NCI-H1436 treated with DMSO at 0.1 percent for 48 hours (cell line): ENCODE data around the gene SMPD1.
"Not testable (repeated sequence)": the region's sequence is repeated elsewhere in the genome, so short reads cannot be mapped to it uniquely, and the experiment has no call there.

Experiments used
- DNase-seq: peaks from one replicate; lab custom pipeline; 2025; lab: John Stamatoyannopoulos, UW

Gene SMPD1

DNA sequence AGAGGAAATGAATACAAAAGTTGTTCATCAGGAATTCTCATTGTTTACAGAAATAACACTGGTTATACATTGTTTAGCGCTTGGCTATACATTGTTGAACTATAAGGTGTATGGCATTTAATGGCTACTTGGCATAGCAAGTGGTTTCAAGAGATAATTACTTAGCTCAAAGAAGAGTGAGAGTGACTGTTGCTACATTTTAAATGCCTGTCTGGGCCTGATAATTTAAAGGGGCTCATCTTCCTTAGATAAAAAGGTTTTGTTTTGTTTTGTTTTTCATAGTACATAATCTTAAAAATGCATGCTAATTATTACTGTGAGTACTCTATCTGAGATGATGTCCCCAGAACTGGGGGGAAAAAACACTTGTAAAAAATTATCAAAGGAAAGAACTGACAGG is 1.5 kb upstream of the SMPD1 start:
- DNase-seq: no peak

DNA sequence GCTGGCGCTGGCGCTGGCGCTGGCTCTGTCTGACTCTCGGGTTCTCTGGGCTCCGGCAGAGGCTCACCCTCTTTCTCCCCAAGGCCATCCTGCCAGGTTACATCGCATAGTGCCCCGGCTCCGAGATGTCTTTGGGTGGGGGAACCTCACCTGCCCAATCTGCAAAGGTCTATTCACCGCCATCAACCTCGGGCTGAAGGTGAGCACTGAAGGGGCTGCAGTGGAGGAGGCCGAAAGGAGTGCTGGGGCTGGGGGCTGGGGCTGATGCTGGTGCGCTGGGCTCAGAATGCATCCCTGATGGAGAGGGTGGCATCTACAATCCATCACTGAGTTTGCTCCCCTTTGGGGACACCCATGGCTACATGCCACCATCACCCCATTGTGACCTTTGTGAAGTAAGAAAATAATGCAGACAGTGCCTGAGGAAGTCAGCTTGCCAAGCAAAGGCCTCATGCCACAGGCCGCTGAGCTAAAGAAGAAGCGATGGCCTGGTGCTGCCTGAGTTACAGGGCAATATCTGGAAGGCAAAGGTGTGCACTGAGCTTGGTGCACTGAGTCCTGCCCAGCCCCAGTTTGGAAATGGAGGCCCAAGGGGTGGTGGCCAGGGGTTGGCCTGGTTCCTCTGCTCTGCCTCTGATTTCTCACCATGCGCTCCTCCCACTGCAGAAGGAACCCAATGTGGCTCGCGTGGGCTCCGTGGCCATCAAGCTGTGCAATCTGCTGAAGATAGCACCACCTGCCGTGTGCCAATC is 620 bp downstream of the SMPD1 start:
- DNase-seq: no peak

DNA sequence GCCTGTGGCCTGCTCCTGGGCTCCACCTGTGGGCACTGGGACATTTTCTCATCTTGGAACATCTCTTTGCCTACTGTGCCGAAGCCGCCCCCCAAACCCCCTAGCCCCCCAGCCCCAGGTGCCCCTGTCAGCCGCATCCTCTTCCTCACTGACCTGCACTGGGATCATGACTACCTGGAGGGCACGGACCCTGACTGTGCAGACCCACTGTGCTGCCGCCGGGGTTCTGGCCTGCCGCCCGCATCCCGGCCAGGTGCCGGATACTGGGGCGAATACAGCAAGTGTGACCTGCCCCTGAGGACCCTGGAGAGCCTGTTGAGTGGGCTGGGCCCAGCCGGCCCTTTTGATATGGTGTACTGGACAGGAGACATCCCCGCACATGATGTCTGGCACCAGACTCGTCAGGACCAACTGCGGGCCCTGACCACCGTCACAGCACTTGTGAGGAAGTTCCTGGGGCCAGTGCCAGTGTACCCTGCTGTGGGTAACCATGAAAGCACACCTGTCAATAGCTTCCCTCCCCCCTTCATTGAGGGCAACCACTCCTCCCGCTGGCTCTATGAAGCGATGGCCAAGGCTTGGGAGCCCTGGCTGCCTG is 1.4 kb downstream of the SMPD1 start:
- no peak for DNase-seq

DNA sequence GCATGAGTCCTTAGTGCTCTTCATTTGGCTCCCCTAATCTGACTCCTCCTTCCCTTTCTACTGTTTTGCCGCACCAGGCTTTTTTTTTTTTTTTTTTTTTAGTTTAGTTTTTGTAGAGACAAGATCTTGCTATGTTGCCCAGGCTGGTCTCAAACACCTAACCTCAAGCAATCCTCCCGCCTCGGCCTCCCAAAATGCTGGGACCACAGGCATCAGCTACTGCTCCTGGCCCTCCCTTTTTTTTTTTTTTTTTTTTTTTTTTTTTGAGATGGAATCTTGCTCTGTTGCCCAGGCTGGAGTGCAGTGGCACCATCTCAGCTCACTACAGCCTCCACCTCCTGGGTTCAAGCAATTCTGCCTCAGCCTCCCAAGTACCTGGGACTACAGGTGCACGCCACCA is 2.0 kb downstream of the SMPD1 start:
- not testable (repeated sequence) for DNase-seq

DNA sequence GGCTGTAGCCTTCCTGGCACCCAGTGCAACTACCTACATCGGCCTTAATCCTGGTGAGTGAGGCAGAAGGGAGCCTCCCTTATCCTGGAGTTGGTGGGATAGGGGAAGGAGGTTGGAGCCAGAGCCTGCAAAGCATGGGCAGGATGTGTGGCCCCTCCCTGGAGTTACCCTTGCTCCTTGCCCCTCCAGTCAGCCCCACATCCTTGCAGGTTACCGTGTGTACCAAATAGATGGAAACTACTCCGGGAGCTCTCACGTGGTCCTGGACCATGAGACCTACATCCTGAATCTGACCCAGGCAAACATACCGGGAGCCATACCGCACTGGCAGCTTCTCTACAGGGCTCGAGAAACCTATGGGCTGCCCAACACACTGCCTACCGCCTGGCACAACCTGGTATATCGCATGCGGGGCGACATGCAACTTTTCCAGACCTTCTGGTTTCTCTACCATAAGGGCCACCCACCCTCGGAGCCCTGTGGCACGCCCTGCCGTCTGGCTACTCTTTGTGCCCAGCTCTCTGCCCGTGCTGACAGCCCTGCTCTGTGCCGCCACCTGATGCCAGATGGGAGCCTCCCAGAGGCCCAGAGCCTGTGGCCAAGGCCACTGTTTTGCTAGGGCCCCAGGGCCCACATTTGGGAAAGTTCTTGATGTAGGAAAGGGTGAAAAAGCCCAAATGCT is 3.9 kb downstream of the SMPD1 start:
- no peak for DNase-seq

DNA sequence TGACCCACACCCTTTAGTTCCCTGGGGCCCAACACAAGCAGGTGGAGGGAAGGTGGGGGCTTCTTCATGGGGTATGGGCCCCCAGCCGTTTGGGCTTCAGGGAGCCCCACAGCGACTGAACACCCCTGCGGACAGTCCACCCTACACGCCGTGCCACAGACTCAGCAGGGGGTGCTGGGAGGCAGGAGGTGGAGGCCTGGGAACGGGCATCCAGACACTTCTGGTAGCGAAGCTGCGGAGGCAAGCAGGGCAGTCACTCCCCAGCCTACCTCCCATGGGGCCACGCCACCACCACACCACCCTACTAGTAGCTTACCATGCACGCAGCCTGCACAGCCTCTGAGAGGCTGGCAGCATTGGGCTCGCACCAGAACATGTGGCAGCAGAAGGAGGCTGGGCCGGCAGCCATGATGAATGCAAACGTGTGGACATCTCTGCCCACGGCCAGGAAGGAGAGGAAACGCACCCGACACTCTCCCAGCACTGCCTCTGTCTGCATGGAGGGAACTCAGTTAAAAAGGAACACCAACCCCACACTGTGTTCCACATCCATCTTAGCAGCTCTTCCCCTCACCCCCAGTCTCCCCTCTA is 5.3 kb downstream of the SMPD1 start:
- no peak for DNase-seq

DNA sequence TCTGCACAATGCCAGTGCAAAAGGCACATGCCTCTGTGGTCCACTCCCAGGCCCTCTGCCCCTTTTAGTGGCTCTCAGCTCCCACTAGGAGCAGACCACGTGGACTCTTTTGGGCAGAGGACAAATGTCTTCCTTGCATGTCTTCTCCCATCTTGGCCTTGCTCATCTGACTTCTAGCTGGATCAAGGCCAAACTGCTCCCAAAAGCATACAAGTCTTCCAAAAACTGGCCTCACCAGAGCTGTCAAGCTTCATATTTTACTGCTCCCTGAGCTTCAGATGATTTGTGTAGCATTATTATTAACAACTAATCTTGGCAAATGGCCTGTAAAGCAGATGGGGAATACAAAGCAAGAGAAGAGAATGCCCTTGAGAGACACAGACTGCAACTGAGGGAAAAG is 6.9 kb downstream of the SMPD1 start:
- no peak for DNase-seq

DNA sequence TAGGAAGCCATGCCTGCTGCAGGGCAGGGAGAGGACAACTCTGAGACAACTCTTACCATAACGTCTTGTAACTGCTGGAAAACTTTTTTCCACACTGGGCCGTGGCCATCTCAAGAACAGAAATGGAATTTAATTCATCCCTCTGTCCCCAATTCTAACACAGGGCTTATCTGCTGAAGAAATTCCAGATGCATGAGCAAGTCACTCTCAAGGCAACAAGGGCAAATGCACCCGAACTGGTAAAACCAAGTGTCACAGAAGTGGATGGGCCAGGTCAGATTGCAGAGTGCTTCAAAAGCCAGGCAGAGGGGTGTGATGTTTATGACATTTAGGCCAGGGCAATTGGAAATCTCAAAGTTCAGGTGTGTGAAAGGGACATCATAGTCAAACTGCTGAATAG is 7.4 kb downstream of the SMPD1 start:
- no peak for DNase-seq

DNA sequence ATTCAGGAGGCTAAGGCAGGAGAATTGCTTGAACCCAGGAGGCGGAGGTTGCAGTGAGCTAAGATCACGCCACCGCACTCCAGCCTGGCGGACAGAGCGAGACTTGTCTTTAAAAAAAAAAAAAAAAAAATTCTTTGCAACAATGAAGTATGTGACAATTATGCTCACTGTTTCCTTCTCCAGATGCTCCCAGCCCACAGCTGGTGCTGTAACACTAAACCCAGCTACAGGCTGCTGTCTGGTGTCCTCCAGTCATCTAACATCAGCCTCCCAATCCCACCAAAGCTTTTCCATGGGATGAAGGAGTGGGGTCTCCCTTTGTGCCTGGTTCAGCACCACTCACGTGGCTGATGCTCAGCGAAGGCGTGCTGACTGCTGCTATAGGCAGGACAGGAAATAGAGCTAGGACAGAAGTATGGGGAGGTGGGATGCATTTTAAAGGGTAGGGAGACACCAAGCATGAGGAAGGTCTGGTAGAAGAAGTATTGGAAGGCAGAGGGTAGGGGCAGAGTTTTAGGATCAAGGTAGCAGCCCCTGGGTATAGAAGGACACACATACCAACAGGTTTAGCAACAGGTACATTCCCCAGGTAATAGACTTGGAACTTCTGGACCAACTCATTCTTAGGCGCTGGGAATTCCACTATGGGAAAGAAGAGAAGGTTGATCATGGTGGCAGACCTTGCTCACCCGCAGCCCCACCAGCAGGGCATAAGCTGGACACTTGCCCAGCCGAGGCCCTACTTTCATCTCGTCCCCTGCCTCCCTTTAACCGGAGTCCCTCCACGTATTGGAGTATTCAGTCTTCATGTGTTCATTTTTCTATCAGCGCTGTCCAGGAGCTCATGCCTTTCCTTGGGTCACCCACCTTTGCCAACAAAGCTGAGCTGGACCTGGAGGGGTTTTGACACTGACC is 10.4 kb downstream of the SMPD1 start:
- DNase-seq: no peak

DNA sequence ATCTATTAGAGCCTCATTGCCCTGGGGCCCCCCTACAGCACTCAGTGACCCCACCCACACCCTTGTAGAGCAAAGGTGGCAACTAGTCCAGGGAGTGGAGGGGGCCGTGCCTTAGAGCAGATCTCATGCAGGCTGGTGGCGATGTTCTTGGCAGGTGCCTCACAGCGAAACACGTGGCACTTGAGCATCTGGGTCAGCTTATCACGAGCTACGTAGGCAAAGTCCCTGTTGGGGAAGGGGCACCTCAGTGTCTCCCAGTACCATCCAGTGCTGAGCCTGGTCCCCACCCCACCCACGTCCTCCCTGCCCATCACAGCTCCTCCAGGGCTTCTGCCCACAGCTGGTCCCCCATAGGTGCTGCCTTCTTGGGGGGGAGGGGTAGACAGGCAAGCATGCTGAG is 11.2 kb downstream of the SMPD1 start:
- DNase-seq: no peak

DNA sequence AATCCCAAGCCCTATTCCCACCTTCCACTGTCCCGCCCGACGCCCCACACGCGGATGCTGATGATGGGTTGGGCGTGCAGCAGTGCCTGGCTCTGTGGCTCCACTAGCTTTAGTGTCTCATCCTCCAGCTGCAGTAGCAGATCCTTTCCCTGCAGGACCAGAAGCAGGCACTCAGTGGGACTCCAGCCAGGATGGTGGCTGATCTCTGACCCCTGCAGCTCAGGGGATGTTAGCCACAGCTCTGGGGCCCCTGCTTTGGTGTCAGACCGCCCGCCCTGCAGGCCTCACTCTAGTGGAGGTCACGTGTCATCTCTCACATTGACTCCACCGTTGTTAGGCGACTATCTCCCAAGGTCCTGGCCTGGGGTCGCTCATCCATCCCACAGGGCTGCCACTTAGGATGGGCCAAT is 11.8 kb downstream of the SMPD1 start:
- no peak for DNase-seq

DNA sequence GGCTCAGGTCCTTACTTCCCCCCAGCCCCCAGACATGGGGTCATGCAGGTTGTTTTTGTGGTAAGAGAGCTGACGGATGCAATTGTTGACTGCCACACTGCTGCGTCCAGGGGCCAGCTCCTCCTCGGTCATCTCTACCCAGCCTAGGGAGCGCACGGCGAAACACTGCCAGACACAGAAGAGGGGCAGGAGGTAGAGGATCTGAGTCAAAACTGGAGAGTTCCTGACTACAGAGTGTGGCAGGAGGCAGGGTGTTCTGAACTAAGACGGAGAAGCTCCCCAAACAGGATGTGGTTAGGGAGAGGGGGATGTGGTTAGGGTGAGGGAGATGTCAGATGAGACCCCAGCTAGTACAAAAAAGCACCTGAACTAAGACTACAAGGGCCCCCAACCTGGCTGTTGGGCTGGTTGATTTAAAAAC is 12.3 kb downstream of the SMPD1 start:
- no peak for DNase-seq

DNA sequence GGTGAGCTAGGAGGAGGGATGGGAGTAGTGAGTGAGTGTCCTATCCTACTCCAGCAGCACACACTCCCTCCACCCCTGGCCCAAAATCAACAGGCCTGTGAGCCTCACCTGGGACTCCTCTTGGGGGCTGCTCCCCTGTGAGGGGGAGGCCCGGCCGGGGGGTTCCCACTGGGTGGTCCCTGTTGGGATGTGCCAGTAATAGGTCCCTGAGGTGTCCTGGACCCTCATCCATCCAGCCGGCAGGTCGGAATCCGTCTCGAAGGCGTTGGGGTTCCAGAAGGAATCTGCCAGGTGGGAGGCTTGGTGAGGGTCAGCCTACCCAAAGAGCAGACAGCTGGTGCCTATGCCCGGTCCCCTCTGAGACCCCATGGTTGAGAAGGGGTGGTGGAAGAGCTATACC is 13.3 kb downstream of the SMPD1 start:
- DNase-seq: no peak

DNA sequence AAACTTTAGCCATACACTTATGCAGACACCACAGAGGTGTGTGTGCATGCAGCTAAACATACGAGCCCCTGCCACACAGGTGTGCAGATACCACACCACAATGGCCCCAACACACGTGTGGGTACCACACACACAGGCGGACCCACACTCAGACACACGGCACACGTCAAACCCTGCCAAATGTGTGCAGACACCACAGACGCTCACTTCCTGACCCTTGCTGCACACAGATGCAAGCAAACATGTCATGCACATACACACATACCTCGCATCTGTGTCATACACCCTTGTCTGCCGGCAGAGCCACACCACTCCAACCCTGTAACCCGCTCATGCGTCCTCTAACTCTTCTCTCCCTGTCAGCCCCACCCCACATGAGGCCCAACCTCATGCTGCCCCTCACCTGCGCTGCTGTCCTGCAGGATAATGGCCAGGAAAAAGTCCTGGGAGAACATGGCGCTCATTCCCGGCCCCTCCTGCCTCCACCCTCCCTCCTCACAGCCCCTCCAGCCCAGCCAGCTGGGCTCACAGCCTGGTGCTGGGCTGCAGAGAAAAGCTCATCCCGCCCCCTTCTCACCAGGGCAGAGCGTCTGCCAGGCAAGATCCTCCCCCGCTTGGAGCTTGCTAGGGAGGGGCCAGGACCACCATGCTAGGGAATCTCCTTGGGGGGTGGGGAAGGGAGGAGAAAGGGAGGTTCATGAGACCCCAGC is 14.2 kb downstream of the SMPD1 start:
- no peak for DNase-seq

DNA sequence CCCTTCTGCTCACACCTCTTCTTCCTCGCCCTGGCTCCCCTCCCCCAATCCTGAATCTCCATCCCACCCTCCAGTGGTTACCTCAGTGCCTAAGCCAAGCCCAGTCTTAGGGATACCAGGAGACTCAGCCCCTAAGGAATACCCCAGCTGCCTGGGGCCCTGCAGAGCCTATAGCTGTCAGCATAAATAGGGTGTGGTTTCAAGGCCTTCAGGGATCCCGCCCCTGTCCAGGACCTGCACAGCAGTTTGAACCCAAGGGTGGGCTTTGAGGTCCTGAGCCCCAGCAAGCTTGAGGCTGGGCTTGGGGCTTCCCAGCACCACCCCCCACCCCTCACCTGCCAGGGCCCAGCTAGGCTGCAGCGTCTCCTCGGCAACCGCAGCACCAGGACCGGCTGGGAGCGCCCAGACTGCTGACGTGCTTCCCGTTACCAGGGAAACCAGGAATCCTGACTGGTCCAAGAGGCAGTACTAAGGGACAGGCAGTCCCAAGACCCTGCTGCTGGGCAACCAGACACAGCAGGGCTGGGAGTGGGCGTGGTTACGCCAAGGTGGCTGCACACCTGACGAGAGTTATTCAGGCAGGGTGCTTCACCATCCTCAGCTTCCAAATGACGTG is 14.9 kb downstream of the SMPD1 start:
- DNase-seq: no peak

DNA sequence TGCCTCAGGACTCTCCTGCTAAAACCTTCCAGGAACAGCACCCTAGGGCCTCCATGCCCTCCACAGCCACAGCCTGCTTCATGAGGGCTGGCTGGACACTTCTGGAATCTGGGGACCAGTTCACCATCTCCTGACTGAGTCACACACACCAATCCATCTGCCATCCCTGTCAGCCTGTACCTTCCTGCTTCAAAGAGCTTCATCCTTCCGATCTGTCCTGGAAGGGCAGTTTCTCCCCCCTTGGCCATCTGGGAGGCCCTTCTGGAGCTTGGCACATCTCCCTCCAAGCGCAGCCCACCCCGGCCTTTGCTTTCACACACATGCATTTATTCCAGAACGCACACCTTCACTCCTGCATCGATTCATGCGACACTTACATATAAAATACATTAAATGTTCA is 15.6 kb downstream of the SMPD1 start:
- no peak for DNase-seq

DNA sequence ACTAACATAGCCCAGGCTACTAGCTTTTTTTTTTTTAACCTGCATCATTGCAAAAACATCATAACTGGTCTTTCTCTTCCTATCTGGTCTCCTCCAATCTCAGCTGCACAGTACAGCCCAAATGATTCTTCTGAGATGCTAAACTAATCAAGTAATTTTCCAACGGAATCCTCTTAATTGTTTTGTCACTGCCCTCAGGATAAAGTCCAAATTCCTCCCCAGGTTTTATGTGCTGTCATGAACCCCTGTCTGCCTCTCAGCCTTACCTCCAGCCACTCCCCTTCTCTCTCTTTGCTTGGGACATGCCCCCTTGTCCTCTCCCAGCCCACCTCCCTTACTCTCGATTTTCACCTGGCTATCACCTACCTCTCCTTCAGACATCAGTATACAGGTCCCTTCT is 16.1 kb downstream of the SMPD1 start:
- no peak for DNase-seq

DNA sequence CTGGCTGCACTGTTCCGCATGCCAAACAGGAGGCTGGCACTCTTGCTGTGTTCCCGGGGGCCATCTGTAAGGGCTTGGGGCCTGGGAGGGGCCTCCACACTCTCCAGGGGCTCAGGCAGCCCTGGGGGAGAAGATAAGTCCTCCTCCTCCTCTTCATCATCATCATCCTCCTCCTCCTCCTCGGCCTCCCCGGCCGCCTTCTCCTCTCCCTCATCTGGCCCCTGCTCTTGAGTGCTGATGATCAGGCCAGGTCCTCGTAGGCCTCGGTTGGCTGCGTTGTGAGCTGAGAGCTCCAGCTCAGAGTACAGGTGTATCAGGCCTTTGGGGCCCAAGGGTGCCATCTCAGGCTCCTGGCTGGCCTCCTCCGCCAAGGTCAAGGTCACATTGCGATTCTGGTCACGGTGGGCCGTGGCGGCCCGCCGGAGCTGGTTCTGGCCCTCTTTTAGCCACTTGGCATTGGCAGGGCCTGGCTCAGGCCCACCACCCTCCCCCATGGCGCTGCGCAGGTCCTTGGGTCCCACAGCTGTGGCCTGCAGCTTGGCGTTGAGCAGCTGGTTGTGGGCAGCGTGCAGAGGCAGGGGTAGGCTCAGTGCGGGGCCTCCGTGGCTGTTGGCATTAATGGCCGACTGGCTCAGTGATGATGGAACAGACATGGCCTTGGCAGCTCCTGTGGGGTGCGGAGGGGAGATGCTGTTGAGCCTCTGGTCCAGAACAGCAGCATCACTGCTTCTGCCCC is 20.6 kb downstream of the SMPD1 start:
- no peak for DNase-seq

DNA sequence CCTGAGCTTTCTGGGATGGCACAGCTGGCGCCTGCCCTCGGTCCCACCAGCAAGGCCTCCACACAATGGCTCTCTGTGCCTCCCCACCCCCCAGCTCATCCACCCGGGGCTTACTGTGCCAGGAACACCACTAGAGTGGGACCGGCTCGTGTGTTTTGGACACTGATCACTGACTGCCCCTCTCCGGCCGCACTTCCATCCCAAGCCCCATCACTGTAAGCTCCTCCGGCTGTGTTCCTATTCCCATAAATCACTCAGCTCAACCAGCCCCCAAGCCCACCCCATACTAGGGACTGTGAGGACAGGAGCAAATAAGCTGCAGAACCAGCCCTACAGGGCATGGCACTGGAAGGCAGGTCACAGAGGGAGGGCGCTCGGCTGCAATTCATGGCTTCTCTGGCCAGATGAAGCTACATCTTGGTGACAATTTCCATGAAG is 21.3 kb downstream of the SMPD1 start:
- DNase-seq: no peak

DNA sequence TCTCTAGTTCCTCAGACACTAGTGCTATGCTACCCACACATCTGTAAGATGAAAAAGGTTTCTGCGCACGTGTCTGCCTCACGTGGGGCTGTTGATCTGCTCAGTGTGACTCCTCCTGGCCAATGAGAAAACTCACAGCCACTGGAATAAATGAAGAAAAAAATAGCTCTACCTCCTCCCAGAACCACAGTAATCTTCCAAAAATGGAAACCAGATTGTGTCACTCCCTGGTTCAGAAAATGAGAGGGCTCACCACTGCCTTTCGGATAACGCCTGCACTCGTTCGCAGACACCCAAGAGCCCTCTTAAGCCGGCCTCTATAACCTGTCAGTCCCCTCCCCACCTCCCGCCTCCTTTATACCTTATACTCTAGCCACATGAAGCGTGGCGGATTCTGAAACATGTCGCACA is 23.5 kb downstream of the SMPD1 start:
- no peak for DNase-seq
